Psoas muscle (tissue), 8 donors: ENCODE data around the gene PMM1. TPM values are rescaled to one million over a fixed set of nuclear protein-coding genes. Genes with fewer than 3 reads are reported as not detected.
"Not testable (repeated sequence)": the region's sequence is repeated elsewhere in the genome, so short reads cannot be mapped to it uniquely, and the experiment has no call there.

Experiments used
- ATAC-seq, 4 donors: fragments of 200-7000 bp; cut with Tn5 transposase; one replicate each; pipeline ENCODE4 v1.9.1; 2020; ENCODE audit warnings: moderate library complexity in 3 of 4, mild to moderate bottlenecking in 2 of 4
- DNase-seq, 2 donors: peaks; one replicate each; pipeline ENCODE4 v3.0.0-alpha.2; 2020
- H3K27ac ChIP-seq: fragments of 200-600 bp; one replicate; pipeline ENCODE4 v1.8.0; 2022
- H3K27me3 ChIP-seq, 3 donors: fragments of 200-600 bp in 1 of 3; one replicate each; pipeline versions ENCODE4 v1.6.1 to v1.8.0; 2013 to 2022; ENCODE audit warnings: low read length in 2 of 3, mild to moderate bottlenecking in 2 of 3, moderate library complexity in 1 of 3; ENCODE audit not compliant: insufficient read depth in 3 of 3
- H3K36me3 ChIP-seq, 2 donors: fragments of 200-600 bp in 1 of 2; one replicate each; pipeline versions ENCODE4 v1.6.1 to v1.8.0; 2013 to 2022; ENCODE audit warnings: low read depth in 1 of 2, mild to moderate bottlenecking in 1 of 2, moderate library complexity in 1 of 2; ENCODE audit not compliant: insufficient read depth in 1 of 2
- H3K4me1 ChIP-seq: fragments of 200-600 bp; one replicate; pipeline ENCODE4 v1.8.0; 2022
- H3K4me3 ChIP-seq: fragments of 200-600 bp; one replicate; pipeline ENCODE4 v1.8.0; 2022; ENCODE audit warnings: mild to moderate bottlenecking
- H3K9me3 ChIP-seq: fragments of 200-600 bp; one replicate; pipeline ENCODE4 v1.8.0; 2022
- CTCF ChIP-seq: fragments of 200-600 bp; IDR thresholded peaks from one replicate; pipeline ENCODE4 v1.8.0; 2022; ENCODE audit warnings: antibody characterized with exemption
- WGBS, 3 donors: extraction: QIAGEN DNeasy Blood & Tissue Kit; methylation state at CpG; one replicate each; pipeline versions ENCODE4 v1.1.6 to v1.1.7; 2013; 5-methylcytosine and 5-hydroxymethylcytosine counted together
- intact Hi-C, 2 donors: fragments of 100-400 bp; cut with DNase I; formaldehyde crosslinking; loops; one replicate each; pipeline versions ENCODE4 v1.11.0 to v1.14.2; 2022
- polyA plus RNA-seq, 3 donors: library from polyadenylated mRNA; stranded (reverse); fragments of 200-250 nt; gene quantifications; one replicate each; pipeline ENCODE4 v1.2.3, GENCODE V29; 2013
- total RNA-seq, 4 donors: library from RNA; stranded (reverse); fragmentation: NEBNext Ultra II Directional in 2 of 4; extraction: Animal tissue kit (Norgen Biotek cat#: 25700) in 2 of 4; gene quantifications; one replicate each; pipeline versions ENCODE4 v1.2.1 to v1.2.4, GENCODE V29; 2021 to 2023
- donor health status: healthy with polysubstance abuse.
- donor health status: DM: no; HTN: no; CAD: no; lungs with moderate emphysema.
- donor health status: Bipolar disorder and iron deficiency.
- donor health status: healthy.
- donor health status: DM: yes; HTN: yes; CAD: no.
- donor health status: DM: no; HTN: no; CAD: no.
- donor health status: DM: no; HTN: no; CAD: no.
- donor health status: DM: yes; HTN: yes; CAD: no.

Gene PMM1
- total and polyA plus RNA-seq, 7 donors = 7.3 to 14.5 (median 10.4) TPM

DNA sequence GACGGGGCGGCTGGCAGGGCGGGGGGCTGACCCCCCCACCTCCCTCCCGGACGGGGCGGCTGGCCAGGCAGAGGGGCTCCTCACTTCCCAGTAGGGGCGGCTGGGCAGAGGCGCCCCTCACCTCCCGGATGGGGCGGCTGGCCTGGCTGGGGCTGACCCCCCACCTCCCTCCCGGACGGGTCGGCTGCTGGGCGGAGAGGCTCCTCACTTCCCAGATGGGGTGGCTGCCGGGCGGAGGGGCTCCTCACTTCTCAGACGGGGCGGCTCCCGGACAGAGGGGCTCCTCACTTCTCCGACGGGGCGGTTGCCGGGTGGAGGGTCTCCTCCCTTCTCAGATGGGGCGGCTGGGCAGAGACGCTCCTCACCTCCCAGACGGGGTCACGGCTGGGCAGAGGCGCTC lies 41.5 kb upstream of the PMM1 start:
- intact Hi-C loops, ATAC-seq: not testable (repeated sequence)

GRCh38 chr22:41625577-41625976 lies 35.9 kb upstream of the PMM1 start:
- no peak for TF ChIP-seq CTCF
- ATAC-seq (no peak), DNase-seq (no peak)
- WGBS, 3 donors = 89 to 98% (median 95%) methylated on average over 7 of the region's 7 CpGs
- H3K4me3 ChIP-seq = no peak overlapping the region
- peaks cover 17 to 84% of the 10 kb centered on the region in 2 donors for H3K36me3 ChIP-seq
- no peaks in the 10 kb centered on the region for H3K27me3 ChIP-seq
- no peak overlapping the region for H3K27ac ChIP-seq
- no peaks in the 10 kb centered on the region for H3K9me3 ChIP-seq
- peaks cover 15% of the 10 kb centered on the region for H3K4me1 ChIP-seq
- intact Hi-C loops = no loop called here

More for the DNA sequence above, 41.5 kb upstream of the PMM1 start:
- not testable (repeated sequence) for H3K4me1 ChIP-seq, H3K27me3 ChIP-seq, H3K27ac ChIP-seq, H3K9me3 ChIP-seq, DNase-seq, H3K4me3 ChIP-seq
- 94 to 97% (median 95%) methylated on average over 17 to 24 of the region's 28 CpGs for WGBS, 3 donors
- peaks cover 20 to 89% of the 10 kb centered on the region in 2 donors for H3K36me3 ChIP-seq

DNA sequence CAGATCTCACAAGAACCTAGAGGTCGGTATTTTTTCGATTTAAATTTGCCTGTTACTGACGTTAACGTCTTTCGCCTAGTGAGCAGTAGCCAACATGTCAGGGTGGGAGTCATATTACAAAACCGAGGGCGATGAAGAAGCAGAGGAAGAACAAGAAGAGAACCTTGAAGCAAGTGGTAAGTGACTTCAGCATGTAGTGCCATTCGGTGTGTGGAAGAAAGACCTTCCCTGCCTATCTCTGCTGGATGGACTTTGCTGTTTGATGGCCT lies 32.2 kb upstream of the PMM1 start:
- Histone ChIP-seq H3K9me3 (no peaks in the 10 kb centered on the region), H3K4me3 (peak overlapping the region; percentile 82), H3K27ac (peak overlapping the region; percentile 95), H3K4me1 (peaks cover 26% of the 10 kb centered on the region), H3K27me3 (no peaks in the 10 kb centered on the region), H3K36me3 (peaks cover 0 to 47% of the 10 kb centered on the region in 2 donors)
- DNase-seq = no peak
- ATAC-seq = no peak
- intact Hi-C loops = no loop called here
- 3 to 6% (median 4%) methylated on average over 8 of the region's 8 CpGs for WGBS, 3 donors
- no peak for TF ChIP-seq CTCF

- TF ChIP-seq CTCF = no peak
- peaks cover 26% of the 10 kb centered on the region for H3K4me1 ChIP-seq
Observed at GRCh38 chr22:41621099-41621910, 31.7 kb upstream of the PMM1 start, which contains the start of gene XRCC6. Gene XRCC6 (plus strand): TSS chr22:41621295. CDS start chr22:41622005, 710 bp downstream.

DNA sequence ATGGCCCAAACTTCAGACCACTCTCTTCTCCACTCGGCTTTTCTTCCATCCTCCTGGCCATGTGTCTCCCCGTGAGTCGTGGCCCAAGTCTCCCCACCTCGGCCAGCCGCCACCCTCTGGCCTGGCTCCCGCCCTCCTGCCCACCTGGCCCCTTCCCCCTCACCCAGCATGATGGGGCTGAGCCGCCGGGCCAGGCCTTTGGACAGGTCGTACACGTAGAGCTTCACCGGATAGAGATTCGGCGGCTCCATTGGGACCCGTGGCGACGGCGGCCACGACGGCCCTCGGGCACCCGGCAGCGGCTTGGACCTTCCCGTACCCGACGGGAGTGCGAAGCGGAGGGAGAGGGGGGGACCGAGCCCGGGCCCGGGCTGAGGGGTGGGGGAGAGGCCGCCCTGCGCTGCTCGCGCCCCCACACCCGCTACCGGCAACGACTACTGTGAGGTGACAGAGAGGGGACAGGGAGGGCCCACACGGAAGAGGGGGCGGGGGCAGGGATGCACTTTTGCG lies 31.0 kb upstream of the PMM1 start, which contains the start of gene DESI1:
Gene DESI1, minus strand, starts transcription at position 455 of the 510 bp plus-strand sequence. Its CDS starts 204 bp downstream, at position 251.
- intact Hi-C loops = no loop called here
- WGBS, 3 donors = 0 to 1% (median 1%) methylated on average over 22 to 40 of the region's 40 CpGs
- peak within 1 kb of the TSS; percentile 82 for H3K4me3 ChIP-seq
- H3K4me1 ChIP-seq = peaks cover 26% of the 10 kb centered on the region
- no peak for DNase-seq
- peaks cover 0 to 35% of the 10 kb centered on the region in 2 donors for H3K36me3 ChIP-seq
- ATAC-seq = peak in 3 of 4 donors; percentile 28 to 35 (median 29)
- peak within 1 kb of the TSS; percentile 95 for H3K27ac ChIP-seq
- H3K9me3 ChIP-seq = no peaks in the 10 kb centered on the region
- no peaks in the 10 kb centered on the region for H3K27me3 ChIP-seq
- no peak for TF ChIP-seq CTCF

More at GRCh38 chr22:41621099-41621910, 31.7 kb upstream of the PMM1 start, which contains the start of gene XRCC6:
- DNase-seq = peak; percentile 99 to 100
- H3K27ac ChIP-seq = peak within 1 kb of the TSS; percentile 95
- peak; percentile 96 to 98 (median 98) for ATAC-seq
- peak within 1 kb of the TSS; percentile 82 for H3K4me3 ChIP-seq
- H3K27me3 ChIP-seq = no peaks in the 10 kb centered on the region
- intact Hi-C loops = no loop called here
- 0 to 1% (median 1%) methylated on average over 70 of the region's 70 CpGs for WGBS, 3 donors
- peaks cover 0 to 42% of the 10 kb centered on the region in 2 donors for H3K36me3 ChIP-seq
- no peaks in the 10 kb centered on the region for H3K9me3 ChIP-seq
